Chondrocyte (in vitro differentiated cells): ENCODE measurements around the gene ITPK1. TPM values are rescaled to one million over a fixed set of nuclear protein-coding genes. Genes with fewer than 3 reads are reported as not detected.

Source experiments
- DNase-seq: peaks from one replicate; pipeline ENCODE4 v3.0.0; 2021; ENCODE audit warnings: mixed read lengths, low spot score
- H3K27ac Mint-ChIP-seq: one replicate; pipeline ENCODE4 v1.8.0; 2021; ENCODE audit warnings: mild to moderate bottlenecking, moderate library complexity, mixed read lengths; ENCODE audit not compliant: unreplicated experiment
- H3K27me3 Mint-ChIP-seq: 2 replicates; pipeline ENCODE4 v1.8.0; 2021; ENCODE audit warnings: low read depth, mixed read lengths
- H3K36me3 Mint-ChIP-seq: 2 replicates; pipeline ENCODE4 v1.8.0; 2021; ENCODE audit warnings: low read depth, mixed read lengths
- H3K4me1 Mint-ChIP-seq: 2 replicates; pipeline ENCODE4 v1.8.0; 2021; ENCODE audit warnings: low read depth, mild to moderate bottlenecking, mixed read lengths
- H3K4me3 Mint-ChIP-seq: one replicate; pipeline ENCODE4 v1.8.0; 2021; ENCODE audit warnings: mild to moderate bottlenecking, moderate library complexity, mixed read lengths; ENCODE audit not compliant: unreplicated experiment
- H3K9me3 Mint-ChIP-seq: 2 replicates; pipeline ENCODE4 v1.8.0; 2021; ENCODE audit warnings: low read depth, mixed read lengths
- CTCF ChIP-seq: fragments of 200-600 bp; sonication (generic); IDR thresholded peaks from 2 replicates; pipeline ENCODE4 v1.5.0; 2021; ENCODE audit warnings: antibody characterized with exemption, mild to moderate bottlenecking, moderate library complexity
- total RNA-seq: library from RNA; stranded (reverse); gene quantifications from 3 replicates; pipeline ENCODE4 v1.2.1, GENCODE V29; 2021

The ITPK1 gene
- total RNA-seq, 1 donor from 2014 or later, result 27.7 TPM

DNA sequence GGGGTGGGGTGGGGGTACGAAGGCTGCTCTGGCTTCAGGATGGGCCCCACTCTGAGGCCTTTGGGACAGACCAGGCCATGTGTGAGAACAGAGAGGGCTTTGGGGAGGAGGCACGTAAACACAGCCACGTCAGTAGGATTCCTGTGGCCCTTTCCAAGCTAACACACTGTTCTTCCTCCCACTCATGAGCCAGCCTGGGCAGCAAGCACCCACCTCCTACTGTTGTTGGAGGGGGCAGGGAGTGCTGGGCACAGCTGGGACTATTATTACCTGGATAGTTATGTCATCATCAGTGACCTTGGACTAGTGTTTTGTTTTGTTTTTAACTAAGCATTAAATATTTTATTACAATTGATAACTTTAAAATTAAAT, 187.5 kb downstream of the ITPK1 start:
- Mint-ChIP-seq H3K4me3 (no peak overlapping the region), H3K36me3 (no peaks in the 10 kb centered on the region), H3K27me3 (peaks cover 26% of the 10 kb centered on the region), H3K27ac (no peak overlapping the region), H3K4me1 (no peaks in the 10 kb centered on the region), H3K9me3 (no peaks in the 10 kb centered on the region)
- no peak for TF ChIP-seq CTCF
- no peak for DNase-seq

- H3K36me3 Mint-ChIP-seq, result no peaks in the 10 kb centered on the region
- no peak overlapping the region for H3K27ac Mint-ChIP-seq
These were observed 188.1 kb downstream of the ITPK1 start for GRCh38 chr14:92927349-92928257.

DNA sequence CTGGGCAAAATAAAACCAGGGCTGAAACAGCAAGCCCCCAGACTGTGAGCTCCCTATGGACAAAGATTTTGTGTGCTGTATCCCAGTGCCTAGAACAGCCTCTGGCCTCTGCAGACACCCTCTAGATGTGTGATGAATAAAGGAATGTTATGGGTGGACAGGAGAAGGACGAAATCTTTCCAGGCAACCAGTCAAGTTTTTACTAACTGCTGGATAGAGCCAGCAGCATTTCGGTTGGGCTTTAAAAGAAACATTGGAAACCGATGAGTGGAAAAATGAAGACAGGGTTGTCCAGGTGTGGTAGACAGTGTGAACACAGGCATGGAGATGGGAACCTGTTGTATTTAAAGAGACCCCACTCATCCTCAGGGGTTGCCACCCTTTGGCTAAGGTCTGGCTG, 188.8 kb downstream of the ITPK1 start:
- Mint-ChIP-seq H3K36me3 (no peaks in the 10 kb centered on the region), H3K4me1 (no peaks in the 10 kb centered on the region), H3K27me3 (peaks cover 33% of the 10 kb centered on the region), H3K9me3 (no peaks in the 10 kb centered on the region), H3K27ac (no peak overlapping the region), H3K4me3 (no peak overlapping the region)
- TF ChIP-seq CTCF, result no peak
- no peak for DNase-seq

More at GRCh38 chr14:92927349-92928257, 188.1 kb downstream of the ITPK1 start:
- Mint-ChIP-seq H3K4me3 (no peak overlapping the region), H3K4me1 (no peaks in the 10 kb centered on the region), H3K27me3 (peaks cover 27% of the 10 kb centered on the region), H3K9me3 (no peaks in the 10 kb centered on the region)
- no peak for DNase-seq
- no peak for TF ChIP-seq CTCF

- no peaks in the 10 kb centered on the region for H3K4me1 Mint-ChIP-seq
- no peak for TF ChIP-seq CTCF
- no peak overlapping the region for H3K27ac Mint-ChIP-seq
- H3K9me3 Mint-ChIP-seq, result no peaks in the 10 kb centered on the region
- no peak for DNase-seq
- H3K27me3 Mint-ChIP-seq, result peaks cover 39% of the 10 kb centered on the region
- no peaks in the 10 kb centered on the region for H3K36me3 Mint-ChIP-seq
- no peak overlapping the region for H3K4me3 Mint-ChIP-seq
These were observed 189.4 kb downstream of the ITPK1 start for GRCh38 chr14:92926180-92926845.

DNA sequence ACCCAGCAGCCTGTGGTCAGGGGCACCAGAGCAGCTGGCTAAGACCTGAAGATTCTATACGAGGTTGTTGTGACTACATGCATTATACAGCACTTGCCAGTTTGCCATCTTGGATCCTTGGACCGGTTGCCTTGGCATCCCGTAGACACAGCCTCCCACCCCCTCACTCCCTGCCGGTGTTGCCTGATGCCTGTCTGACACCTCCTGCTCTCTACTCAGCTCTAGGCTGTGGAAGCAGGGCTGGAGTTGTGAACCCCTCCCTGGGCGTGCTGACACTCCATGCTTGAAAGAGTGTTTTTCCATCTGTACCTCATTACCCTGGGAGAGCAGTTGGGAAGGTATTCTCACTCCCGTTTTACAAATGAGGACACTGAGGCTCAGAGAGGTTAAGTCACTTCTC, 190.3 kb downstream of the ITPK1 start:
- Mint-ChIP-seq H3K4me1 (no peaks in the 10 kb centered on the region), H3K27me3 (peaks cover 48% of the 10 kb centered on the region), H3K4me3 (no peak overlapping the region), H3K9me3 (no peaks in the 10 kb centered on the region), H3K27ac (no peak overlapping the region), H3K36me3 (no peaks in the 10 kb centered on the region)
- no peak for TF ChIP-seq CTCF
- no peak for DNase-seq
